ENCODE results near the gene DNAH11. TPM values are rescaled to one million over a fixed set of nuclear protein-coding genes. Genes with fewer than 3 reads are reported as not detected.

DNAH11 gene
- total RNA-seq, 1 experiment from 2014 or later: 0.39 TPM

DNA sequence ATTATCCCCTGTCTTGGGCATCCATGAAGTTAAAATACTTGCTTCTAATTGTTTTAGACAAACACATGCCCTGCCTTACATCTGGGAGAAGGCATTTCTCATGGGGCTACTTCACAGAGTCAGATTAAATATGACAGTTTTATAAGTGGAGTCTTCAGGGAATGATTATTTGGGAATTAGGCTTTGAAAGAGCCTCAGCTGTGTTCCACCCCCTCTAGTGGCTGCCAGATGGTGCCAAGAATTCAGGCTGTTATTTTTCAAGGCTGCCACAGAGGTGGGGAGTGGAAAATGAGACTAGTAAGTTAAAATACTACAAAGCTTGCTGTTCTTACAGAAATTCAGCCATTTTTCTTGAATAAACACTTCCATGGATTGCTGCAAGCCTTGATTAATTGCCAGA is 45.8 kb upstream of the DNAH11 start:
- H3K27ac ChIP-seq (ENCODE audit: low read depth, low read length): no peak overlapping the region
- H3K4me2 ChIP-seq (ENCODE audit: low read length): no peak overlapping the region
- no peak overlapping the region for H3K9ac ChIP-seq (ENCODE audit: low read length)
- no peaks in the 10 kb centered on the region for H3K79me2 ChIP-seq (ENCODE audit: insufficient read depth, low read length)
- no peaks in the 10 kb centered on the region for H3K4me1 ChIP-seq (ENCODE audit: control insufficient read depth in 1 of 2, insufficient read depth in 2 of 2, low read length in 2 of 2)
- H3K9me2 ChIP-seq (ENCODE audit: insufficient read depth): no peaks in the 10 kb centered on the region
- H3K36me3 ChIP-seq (ENCODE audit: control insufficient read depth in 1 of 2, insufficient read depth in 2 of 2, low read length in 2 of 2): no peaks in the 10 kb centered on the region
- H3K9me3 ChIP-seq (ENCODE audit: control insufficient read depth in 1 of 2, insufficient read depth in 1 of 2, low read depth in 1 of 2, low read length in 2 of 2): peaks cover 12 to 14% of the 10 kb centered on the region in 2 experiments
- ChIA-PET RAD21 (ENCODE audit: low non-redundant PET in 1 of 2, low total read pairs in 2 of 2, uncharacterized antibody in 2 of 2, unreplicated experiment in 2 of 2) (interaction anchor here in 1 of 2 experiments (0.7 kb wide), 1 partner anchor 270 kb away, joined by 3 read pairs; no protein-coding TSS in a partner anchor), POLR2A (interaction anchor here (1.0 kb wide), 1 partner anchor 70 kb away, joined by 3 read pairs; the partner anchor contains the start of gene SP4), CTCF (interaction anchor here (0.9 to 1.6 kb wide), 9 partner anchors 11 to 270 kb away, joined by 3 to 8 read pairs (median 4); partner anchors contain the start of gene SP4)
- peak; percentile 16 for DNase-seq (ENCODE audit: low read depth, low spot score)
- H2AFZ ChIP-seq (ENCODE audit: low read depth, low read length, poor library complexity, severe bottlenecking): no peak overlapping the region
- ATAC-seq: peak; percentile 85
- no peaks in the 10 kb centered on the region for H3K27me3 ChIP-seq (ENCODE audit: insufficient read depth, low read length)
- BruUV-seq (replicated peaks): no TSS peak
- no peak overlapping the region for H3K4me3 ChIP-seq (replicated peaks in 1 of 2; ENCODE audit: low read depth in 1 of 2, low read length in 2 of 2)
- no peaks in the 10 kb centered on the region for H4K20me1 ChIP-seq (ENCODE audit: insufficient read depth)
- intact Hi-C loops (cut with micrococcal nuclease): loop anchor here (5.0 kb wide), 1 partner anchor 720 kb away; no protein-coding TSS in a partner anchor
- peak; percentile 59 for TF ChIP-seq RAD21 (IDR thresholded peaks at IDR 0.05; ENCODE audit: low read depth)
- no peak for TF ChIP-seq EGR1 (IDR thresholded peaks at IDR 0.05; ENCODE audit: low read depth)
- TF ChIP-seq, protein P1, sequence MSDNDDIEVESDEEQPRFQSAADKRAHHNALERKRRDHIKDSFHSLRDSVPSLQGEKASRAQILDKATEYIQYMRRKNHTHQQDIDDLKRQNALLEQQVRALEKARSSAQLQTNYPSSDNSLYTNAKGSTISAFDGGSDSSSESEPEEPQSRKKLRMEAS (IDR thresholded peaks at IDR 0.05): no peak
- TF ChIP-seq, protein P2, sequence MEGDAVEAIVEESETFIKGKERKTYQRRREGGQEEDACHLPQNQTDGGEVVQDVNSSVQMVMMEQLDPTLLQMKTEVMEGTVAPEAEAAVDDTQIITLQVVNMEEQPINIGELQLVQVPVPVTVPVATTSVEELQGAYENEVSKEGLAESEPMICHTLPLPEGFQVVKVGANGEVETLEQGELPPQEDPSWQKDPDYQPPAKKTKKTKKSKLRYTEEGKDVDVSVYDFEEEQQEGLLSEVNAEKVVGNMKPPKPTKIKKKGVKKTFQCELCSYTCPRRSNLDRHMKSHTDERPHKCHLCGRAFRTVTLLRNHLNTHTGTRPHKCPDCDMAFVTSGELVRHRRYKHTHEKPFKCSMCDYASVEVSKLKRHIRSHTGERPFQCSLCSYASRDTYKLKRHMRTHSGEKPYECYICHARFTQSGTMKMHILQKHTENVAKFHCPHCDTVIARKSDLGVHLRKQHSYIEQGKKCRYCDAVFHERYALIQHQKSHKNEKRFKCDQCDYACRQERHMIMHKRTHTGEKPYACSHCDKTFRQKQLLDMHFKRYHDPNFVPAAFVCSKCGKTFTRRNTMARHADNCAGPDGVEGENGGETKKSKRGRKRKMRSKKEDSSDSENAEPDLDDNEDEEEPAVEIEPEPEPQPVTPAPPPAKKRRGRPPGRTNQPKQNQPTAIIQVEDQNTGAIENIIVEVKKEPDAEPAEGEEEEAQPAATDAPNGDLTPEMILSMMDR (IDR thresholded peaks at IDR 0.05 in 2 of 3, conservative IDR thresholded peaks at IDR 0.05 in 1 of 3; ENCODE audit: borderline replicate concordance in 1 of 3, insufficient read depth in 1 of 3, low read depth in 2 of 3, low read length in 2 of 3): peak; percentile 42 to 80 (median 77); a peak in 5 of 6 replicates
- TF ChIP-seq, protein P3, sequence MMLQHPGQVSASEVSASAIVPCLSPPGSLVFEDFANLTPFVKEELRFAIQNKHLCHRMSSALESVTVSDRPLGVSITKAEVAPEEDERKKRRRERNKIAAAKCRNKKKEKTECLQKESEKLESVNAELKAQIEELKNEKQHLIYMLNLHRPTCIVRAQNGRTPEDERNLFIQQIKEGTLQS (IDR thresholded peaks at IDR 0.05): no peak

Measured in HCT116 (cell line).